Measurements from ENCODE around the gene TEC.
"Not testable (repeated sequence)": the region's sequence is repeated elsewhere in the genome, so short reads cannot be mapped to it uniquely, and the experiment has no call there.

The TEC gene

DNA sequence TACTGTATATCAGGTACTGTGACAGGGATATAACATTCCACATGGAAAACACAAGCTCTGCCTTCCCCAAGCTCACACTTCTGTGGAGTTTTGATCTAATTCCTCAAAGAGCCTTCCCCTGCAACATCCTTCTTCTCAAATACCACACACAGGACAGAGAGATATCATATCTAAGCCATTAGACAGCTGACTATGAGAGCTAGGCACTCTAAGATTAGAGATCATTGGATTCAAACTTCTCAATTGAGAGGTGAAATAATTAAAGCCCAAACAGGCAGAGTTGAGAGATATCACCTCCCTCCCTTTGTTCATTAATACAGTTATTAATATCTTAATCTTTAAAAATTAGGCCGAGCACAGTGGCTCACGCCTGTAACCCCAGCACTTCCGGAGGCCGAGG is 25.0 kb downstream of the TEC start:
- in situ Hi-C loops (cut with MboI; ENCODE audit: low sequenced_read_pairs): no loop called here

DNA sequence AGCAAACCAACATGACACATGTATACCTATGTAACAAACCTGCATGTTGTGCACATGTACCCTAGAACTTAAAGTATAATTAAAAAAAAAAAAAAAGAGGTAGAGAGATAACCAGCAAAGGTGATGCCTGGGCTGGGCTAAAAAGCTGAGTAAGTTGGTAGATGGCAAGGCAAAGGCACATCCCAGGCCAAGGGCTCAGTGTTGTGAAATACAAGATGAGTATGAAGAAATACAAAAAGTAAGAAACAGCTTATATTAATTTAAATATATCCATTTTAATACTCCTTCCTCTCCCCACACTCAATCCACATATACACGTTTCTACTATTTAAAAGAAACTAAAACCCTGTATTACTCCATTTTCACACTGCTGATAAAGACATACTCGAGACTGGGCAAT is 25.8 kb downstream of the TEC start:
- in situ Hi-C loops (cut with MboI; ENCODE audit: low sequenced_read_pairs): no loop called here

DNA sequence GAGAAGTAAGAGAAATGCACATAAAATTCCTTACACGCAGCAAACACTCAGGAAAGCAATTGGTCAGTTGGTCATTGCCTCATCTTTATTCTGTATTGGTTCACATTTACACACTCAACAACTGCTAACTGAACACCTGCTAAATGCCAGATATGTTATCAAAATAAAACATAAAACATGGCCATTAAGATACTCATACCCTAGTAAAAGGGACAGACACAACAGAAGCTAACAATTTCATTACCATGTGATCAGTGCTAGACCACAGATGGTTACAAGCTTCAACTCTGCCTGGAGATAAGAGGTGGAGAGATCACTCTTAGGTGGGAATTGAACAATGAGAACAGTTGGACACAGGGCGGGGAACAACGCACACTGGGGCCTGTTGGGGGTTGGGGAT is 26.2 kb downstream of the TEC start:
- in situ Hi-C loops (cut with MboI; ENCODE audit: low sequenced_read_pairs): no loop called here

DNA sequence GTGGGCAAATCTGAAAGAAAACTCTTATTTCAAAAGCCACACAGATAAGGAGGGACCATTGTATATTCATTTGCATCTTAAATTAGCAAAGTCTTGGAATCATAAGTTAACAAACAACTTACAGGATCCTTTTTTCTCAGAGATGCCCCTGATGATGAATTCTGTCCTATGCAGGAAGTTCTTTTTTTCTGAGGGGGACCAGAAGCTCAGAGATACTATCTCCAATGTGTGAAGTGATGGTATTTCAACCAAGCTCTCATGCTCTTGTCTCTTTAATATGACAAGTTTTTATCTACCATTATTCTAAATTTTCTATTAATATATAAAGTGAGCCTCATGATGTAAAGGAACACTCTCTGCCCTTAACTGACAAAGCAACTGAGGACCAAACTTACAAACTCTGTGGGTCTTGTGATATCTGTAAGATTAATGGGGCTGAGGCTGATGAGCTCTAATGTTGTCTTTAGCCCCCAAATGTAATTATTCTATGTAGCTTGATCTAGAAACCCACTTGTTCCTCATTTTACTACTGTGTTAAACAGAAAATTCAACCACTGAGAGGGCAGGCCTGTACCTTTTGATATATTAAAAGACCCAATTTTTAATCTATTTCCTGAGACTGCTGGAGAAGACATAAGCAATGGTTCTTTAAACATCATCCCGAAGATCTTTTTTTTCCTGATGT is 27.0 kb downstream of the TEC start:
- in situ Hi-C loops (cut with MboI; ENCODE audit: low sequenced_read_pairs): no loop called here

DNA sequence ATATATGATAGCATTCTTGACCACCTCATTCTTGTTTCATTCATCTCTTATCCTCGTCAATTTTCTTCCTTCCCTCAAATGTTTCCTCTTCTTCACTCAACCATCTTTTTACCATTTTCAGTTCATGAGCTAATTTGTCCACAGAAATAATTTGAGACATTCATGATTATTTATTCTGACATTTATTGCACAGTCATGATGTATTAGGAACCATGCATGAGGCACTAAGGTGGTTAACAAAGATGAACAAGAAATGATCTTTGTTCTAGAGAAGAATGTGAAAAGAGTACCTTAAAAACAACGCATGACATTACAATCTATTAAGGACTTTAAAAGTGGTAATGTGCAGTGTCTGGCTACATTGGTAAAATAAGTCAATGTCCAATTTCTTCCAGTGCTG is 27.9 kb downstream of the TEC start:
- in situ Hi-C loops (cut with MboI; ENCODE audit: low sequenced_read_pairs): no loop called here

DNA sequence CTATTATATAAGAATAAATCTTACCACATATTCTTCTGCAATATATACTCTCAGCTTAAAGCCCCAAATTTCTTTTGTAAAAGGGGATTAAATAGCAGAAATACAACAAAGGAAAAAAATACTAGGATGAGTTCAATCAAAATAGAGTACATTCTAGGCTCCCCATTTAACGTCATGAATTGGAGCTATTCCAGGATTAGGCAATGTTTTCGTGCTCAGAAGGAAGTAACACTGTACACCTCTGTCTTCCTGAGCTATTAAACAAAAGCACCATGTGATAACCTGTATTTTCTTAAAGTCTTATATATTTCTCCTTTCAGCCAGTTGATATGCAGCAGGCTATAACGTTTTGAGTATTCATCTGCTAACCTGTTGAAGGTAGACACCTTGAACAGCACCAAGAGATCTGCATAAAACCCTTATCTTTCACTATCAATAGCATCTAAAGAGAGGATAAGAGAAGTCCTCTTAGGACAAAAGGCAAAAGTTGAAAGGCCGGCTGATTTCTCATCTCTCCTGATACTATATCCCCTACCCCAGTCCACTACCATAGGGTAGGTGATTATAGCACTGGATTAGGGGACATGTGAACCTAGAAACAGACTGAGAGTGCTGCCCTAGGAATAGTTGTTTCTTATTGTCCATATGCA is 31.5 kb downstream of the TEC start:
- in situ Hi-C loops (cut with MboI; ENCODE audit: low sequenced_read_pairs): no loop called here

DNA sequence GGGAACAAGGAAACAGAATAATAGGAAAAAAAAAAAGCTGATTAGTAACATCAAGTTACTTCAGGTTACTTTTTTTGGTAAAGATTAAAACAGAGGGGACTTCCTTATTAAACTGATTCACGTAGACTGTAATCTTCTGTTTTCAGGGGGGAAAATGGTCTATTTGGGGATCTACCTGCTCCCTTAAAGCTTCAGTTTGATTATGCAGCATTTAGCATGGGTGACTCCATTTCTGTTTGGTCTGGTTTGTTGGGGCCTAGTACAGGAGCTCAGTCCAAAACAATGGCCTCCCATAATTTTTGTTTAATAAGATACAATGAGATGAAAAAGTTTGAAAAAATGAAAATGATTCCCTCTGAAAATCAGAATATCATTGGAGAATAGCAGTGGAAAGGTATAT is 34.6 kb downstream of the TEC start:
- in situ Hi-C loops (cut with MboI; ENCODE audit: low sequenced_read_pairs): no loop called here

DNA sequence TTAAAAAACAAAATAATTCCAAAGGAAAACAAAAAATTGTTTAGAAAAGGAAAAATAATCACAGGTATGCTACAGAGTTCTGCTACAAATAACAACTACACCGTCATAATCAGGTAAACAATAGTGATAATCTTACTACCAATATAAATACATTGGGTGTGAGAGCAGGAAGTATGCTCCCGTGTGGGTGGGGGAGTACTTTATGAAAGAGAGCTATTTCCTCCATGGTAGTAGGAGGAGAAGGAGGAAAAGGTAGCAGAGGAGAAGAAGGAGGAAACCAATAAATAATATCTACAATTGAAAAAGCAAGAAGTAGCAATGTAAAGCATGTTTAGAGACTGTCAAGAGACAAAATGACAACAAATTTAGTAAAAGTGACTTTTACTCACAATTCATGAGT is 35.1 kb downstream of the TEC start:
- in situ Hi-C loops (cut with MboI; ENCODE audit: low sequenced_read_pairs): no loop called here

DNA sequence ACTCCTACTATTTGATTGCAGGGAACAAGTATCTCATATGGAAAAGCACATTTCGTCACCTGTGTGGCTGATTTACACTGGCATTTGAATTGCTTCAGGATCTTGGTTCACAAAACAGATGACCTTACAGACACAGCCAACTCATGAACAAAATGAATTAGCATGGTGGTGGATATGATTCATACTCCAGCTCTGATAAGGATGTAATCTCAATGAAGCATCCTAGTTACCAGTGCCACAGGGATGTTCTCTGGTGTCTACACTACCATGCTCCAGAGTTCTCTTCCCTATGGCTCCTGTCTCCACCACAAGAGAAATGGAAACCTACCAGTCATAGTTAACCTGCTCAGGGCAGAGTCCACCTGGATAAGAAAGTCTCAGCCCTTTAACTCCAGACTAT is 40.7 kb downstream of the TEC start:
- in situ Hi-C loops (cut with MboI; ENCODE audit: low sequenced_read_pairs): no loop called here

DNA sequence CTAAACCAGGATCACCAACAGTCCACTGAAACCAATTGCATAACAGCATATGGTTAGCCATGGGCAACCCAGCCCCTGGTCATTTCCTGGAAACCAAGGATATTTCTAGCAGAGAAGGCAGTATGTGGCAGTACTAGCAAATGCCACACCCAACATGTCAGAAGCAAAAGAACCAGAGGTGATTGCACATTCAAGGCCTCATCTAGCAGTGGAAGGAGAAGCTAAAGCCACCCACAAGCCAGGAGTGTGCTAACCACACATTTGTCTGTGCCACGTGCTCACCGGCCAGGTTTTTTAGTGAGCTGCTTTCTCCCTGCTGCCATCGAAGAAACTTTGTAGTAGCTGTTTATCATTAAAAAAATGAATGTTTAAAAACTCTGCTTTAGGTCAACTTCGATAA is 42.0 kb downstream of the TEC start:
- in situ Hi-C loops (cut with MboI; ENCODE audit: low sequenced_read_pairs): no loop called here

DNA sequence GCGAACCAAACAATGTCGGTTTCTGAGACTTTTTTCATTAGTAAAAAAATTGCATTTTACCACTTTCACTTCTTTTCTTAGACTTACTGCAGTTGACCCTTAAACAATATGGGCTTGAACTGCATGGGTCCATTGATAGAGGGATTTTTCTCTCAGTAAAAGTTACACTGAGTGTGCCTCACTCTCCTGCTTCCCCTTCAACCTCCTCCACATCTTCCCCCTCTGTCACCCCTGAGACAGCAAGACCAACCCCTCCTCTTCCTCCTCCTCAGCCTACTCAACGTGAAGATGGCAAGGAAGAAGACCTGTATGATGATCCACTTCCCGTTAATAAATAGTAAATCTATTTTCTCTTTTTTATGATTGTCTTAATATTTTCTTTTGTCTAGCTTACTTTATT is 43.4 kb downstream of the TEC start:
- in situ Hi-C loops (cut with MboI; ENCODE audit: low sequenced_read_pairs): no loop called here

DNA sequence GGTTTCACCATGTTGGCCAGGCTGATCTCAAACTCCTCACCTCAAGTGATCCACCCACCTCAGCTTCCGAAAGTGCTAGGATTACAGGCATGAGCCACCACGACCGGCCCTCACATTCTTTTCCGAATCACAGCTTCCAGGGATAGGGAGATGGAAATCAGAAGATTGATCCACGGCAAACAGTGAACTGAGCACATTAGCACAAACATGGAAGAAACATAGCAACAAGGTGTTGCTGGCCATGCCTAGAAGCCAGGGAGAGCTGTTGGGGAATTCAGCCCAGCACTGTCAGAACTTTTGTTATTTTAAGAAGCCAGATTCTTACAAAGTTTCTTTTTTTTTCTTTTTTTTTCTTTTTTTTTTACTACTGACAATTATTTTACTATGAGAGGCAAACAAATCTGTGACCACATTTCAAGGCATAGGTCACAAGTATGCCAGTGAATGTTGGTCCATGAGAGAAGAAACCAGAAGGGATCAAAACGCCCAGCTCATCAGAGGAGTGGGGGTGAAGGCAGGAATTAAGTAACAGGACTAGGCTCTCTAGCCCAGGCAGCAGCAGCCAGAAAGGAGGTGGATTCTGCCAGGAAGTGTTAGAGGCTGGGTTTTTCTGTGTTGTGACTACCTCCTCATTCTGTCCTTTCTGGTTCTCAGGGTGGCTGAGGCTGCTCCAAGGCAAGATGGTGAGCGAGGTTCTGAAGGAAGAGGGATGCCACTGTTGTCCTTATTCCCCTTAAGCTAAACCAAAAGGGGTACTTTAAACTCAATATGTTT is 44.1 kb downstream of the TEC start:
- in situ Hi-C loops (cut with MboI; ENCODE audit: low sequenced_read_pairs): no loop called here

DNA sequence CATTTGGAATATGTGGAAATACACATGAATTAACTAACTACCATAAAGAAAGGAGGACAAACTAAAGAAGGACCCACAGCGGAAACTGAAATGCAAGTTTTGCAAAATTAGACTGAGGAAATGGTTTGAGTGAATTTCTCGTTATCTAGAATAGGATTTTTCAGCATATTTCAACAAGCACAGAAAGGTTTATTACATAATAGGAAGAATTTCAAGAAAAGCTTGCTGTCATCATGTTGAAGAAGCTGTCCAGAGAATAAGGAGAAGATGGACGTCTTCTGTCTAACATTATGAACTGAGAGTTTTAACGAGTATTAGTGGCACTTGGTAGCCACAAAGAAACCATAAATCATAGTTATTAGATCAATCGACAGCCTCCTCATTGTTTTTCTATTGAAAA is 45.0 kb downstream of the TEC start:
- in situ Hi-C loops (cut with MboI; ENCODE audit: low sequenced_read_pairs): no loop called here

DNA sequence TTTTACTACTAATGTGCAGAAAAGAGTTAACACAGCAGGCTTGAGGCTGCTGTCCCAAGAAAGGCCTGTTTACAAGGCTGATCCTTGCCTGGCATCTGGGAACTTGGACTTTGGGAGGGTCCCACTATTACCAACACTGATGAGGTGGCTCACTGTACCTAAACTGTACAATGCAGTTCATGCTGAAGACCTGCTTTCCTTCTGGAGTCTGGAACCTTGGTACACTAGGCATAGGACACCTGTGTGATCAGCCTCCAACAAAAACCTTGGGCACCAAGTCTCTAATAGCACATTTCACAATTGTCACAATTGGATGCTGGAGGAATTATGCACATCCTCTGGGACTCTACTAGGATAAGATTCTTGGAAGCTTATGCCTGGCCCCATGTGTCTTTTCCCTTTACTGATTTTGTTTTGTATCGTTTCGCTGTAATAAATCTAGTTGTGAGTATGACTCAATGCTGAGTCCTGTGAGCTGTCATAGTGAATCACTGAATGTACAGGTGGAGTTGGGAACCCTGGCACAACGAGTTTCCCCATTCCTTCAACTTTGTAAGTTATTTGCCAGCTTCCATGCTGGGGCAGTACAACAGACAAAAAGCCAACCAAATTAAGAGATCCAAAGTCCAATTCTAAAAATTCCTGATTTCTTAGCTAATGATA is 45.9 kb downstream of the TEC start:
- in situ Hi-C loops (cut with MboI; ENCODE audit: low sequenced_read_pairs): no loop called here

DNA sequence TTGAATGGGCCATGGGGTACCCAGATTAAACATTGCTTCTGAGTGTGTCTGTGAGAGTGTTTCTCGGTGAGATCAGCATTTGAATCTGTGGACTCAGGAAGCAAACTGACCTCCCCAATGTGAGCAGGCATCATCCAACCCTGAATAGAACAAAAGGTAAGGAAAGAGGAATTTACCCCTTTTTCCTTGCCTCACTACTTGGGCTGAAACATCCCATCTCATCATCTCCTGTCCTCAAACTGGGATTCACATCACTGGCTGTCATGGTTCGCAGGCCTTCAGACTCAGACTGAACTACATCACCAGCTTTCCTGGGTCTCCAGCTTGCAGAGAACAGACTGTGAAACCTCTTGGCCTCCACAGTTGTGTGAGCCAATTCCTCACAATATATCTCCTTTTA is 47.1 kb downstream of the TEC start:
- in situ Hi-C loops (cut with MboI; ENCODE audit: low sequenced_read_pairs): no loop called here

DNA sequence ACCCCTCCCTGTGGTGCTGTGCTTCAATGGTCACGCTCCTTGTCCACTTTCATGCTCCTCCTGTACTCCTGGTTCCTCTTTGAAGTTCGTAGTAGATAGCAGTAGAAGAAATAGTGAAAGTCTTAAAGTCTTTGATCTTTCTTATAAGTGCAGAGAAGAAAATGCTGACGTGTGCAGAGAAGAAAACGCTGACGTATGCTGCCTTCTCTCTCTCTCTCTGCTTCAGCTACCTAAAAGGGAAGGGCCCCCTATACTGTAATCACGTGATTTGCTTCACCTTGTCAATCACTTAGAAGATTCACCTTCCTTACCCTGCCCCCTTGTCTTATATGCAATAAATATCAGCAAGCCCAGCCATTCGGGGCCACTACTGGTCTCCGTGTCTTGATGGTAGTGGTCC is 50.2 kb downstream of the TEC start:
- in situ Hi-C loops (cut with MboI; ENCODE audit: low sequenced_read_pairs): not testable (repeated sequence)

DNA sequence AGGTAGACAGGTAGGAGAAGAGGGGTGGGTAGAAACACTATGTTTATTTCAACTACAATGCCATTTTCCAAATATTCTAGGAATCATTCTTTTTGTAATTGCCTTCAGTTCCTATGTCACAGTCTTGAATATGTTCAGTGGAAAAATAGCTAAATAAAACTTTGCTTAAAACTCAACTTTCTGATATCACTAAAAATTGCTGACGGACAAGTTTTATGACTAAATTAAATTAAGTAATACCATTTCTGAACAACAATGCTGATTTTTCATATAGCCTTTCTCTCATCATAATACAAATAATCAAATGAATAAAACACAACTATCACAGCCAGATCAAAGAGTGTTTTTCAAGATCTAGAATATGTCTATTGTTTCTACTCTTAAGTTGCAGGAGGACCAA is 53.1 kb downstream of the TEC start:
- in situ Hi-C loops (cut with MboI; ENCODE audit: low sequenced_read_pairs): no loop called here

DNA sequence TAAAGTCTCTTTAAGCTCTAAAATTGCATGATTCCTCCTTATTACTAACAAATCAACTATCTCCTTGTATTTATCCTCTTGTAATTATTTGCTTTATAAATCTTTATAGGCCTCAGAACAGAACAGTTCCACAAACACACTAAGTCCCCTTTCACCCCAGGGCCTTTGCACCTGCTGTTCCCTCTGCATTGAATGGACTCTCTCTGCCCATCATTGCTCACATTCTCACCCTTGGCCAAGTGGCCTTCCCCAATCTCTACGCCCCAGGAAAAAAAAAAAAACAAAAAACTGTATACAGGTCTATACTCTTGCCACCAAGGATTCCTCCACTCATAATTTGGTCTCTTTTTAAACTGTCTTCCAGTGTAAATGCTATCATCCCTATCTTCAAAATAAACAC is 53.7 kb downstream of the TEC start:
- in situ Hi-C loops (cut with MboI; ENCODE audit: low sequenced_read_pairs): no loop called here

DNA sequence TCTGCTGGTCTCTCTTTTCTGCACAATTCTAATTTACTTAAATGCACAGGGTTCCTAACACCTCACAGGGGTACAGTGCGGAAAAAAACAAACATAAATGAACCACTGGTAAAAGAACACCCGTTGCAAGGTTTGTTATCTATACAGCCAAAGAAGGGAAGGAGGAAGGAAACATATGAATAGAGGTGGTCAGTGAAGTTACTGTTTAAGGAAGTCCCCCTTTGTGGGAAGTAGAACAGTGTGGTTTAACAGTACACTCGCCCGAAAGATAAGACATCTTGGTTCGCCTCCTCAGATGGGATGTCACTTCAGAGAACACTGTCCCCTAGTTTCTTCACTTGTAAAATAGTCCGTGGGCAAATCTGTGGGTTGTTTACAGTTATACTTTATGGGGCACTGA is 57.5 kb downstream of the TEC start:
- in situ Hi-C loops (cut with MboI; ENCODE audit: low sequenced_read_pairs): no loop called here

DNA sequence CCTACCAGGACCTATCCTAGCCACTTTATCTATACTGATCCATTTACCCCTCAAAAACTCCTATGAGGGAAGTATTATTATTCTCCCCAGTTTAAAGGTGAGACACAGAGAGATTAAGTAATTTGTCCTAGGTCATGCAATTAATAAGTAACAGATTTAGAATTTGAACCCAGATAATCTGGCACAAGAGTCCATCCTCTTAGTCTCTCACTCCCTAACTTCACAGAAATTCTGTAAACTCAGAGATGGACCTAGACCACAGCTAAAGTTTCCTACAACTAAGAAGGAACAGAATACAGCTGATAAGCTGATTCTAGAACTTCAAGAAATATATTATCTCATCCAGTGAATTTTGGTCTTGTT is 58.7 kb downstream of the TEC start:
- in situ Hi-C loops (cut with MboI; ENCODE audit: low sequenced_read_pairs): no loop called here

DNA sequence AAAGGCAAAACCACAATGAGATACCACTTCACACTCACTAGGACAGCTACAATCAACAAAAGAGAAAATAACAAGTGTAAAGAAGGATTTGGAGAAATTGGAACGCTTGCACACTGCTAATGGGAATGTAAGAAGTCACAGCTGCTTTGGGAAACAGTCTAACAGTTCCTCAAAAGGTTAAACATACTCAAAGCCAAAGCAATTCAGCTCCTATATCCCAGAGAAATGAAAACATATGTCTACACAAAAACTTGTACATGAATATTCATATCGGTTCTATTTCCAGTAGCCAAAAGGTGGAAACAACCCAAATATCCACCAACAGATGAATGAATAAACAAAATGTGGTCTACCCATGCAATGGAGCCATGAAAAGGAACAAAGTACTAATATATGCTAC is 64.0 kb downstream of the TEC start:
- in situ Hi-C loops (cut with MboI; ENCODE audit: low sequenced_read_pairs): no loop called here

DNA sequence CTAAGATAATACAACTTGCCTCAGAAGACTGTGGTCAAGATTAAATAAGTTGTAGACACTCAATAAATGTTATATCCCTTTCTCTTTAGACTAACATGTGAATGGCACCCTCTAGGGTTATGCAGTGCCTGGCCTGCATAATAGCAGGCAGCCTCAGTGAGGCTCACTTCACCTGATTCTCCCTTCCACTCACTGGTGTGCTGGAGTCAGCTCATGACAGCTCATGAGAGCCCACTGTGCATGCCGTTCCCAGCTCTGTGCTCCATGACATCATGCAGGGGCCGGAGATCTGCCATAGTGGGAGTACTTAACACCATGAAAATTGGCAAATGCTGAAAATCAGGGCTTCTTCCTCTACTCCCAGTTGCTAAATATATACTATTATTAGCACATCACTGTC is 64.5 kb downstream of the TEC start:
- in situ Hi-C loops (cut with MboI; ENCODE audit: low sequenced_read_pairs): no loop called here

Measured in HL-60/S4 (cell line).